ENCODE results near the gene APOOL.

The APOOL gene

DNA sequence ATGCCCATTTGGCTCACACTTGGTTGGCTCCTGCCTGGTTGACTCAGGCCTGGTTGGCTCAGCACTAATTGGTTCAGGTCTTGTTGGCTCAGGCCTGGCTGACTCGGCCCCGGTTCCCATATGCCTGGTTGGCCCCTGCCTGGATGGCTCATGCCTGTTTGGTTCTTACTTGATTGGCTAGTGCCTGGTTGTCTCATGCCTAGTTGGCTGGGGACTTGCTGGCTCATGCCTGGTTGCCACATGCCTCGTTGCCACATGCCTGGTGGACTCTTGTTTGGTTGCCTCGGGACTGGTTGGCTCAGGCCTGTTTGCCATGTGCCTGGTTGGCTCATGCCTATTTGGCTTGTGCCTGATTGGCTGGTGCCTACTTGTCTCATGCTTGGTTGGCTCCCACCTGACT is 103.7 kb downstream of the APOOL start:
- no peak overlapping the region for H3K9ac ChIP-seq (ENCODE audit: low read length)
- H3K36me3 ChIP-seq (ENCODE audit: control insufficient read depth, insufficient read depth, low read length): no peaks in the 10 kb centered on the region
- H3K4me3 ChIP-seq (ENCODE audit: low read length): no peak overlapping the region
- no peaks in the 10 kb centered on the region for H3K4me1 ChIP-seq (ENCODE audit: control insufficient read depth, insufficient read depth, low read length)
- H3K27me3 ChIP-seq (ENCODE audit: control insufficient read depth, insufficient read depth, low read length): no peaks in the 10 kb centered on the region
- H3K27ac ChIP-seq (ENCODE audit: low read depth, low read length): no peak overlapping the region

DNA sequence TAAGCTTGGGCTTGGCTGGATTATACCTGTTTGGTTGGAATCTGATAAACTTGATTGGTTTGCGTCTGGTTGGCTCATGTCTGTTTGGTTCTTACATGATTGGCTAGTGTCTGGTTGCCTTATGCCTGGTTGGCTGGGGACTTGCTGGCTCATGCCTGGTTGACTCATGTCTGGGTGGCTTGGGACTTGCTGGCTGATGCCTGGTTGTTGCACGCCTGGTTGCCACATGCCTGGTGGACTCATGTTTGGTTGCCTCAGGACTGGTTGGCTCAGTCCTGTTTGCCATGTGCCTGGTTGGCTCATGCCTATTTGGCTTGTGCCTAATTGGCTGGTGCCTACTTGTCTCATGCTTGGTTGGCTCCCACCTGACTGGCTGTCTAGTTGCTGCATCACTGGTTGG is 104.5 kb downstream of the APOOL start:
- Histone ChIP-seq H3K9ac (ENCODE audit: low read length) (no peak overlapping the region), H3K27me3 (ENCODE audit: control insufficient read depth, insufficient read depth, low read length) (no peaks in the 10 kb centered on the region), H3K27ac (ENCODE audit: low read depth, low read length) (no peak overlapping the region), H3K4me1 (ENCODE audit: control insufficient read depth, insufficient read depth, low read length) (no peaks in the 10 kb centered on the region), H3K36me3 (ENCODE audit: control insufficient read depth, insufficient read depth, low read length) (no peaks in the 10 kb centered on the region), H3K4me3 (ENCODE audit: low read length) (no peak overlapping the region)

DNA sequence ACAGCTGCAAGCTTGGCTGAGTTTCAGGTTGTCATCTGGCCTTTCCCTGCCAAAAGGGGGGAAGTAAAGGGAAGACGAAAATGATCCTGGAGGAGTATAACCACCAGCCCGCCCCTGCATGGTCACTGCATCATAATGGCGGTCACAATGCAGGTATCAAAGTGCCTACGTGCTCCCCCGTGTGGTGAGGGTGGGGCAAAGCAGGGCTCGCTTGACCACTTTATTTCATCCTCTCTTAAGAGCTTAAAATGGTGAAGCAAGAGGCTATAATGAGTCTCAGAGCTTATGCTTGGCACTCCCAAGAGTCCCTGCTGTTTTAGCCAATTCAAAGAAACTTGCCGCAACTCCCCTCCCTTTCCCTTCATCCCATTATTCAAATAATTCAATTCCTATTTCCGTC is 105.6 kb downstream of the APOOL start:
- no peaks in the 10 kb centered on the region for H3K27me3 ChIP-seq (ENCODE audit: control insufficient read depth, insufficient read depth, low read length)
- H3K9ac ChIP-seq (ENCODE audit: low read length): no peak overlapping the region
- no peaks in the 10 kb centered on the region for H3K4me1 ChIP-seq (ENCODE audit: control insufficient read depth, insufficient read depth, low read length)
- H3K36me3 ChIP-seq (ENCODE audit: control insufficient read depth, insufficient read depth, low read length): no peaks in the 10 kb centered on the region
- no peak overlapping the region for H3K27ac ChIP-seq (ENCODE audit: low read depth, low read length)
- no peak overlapping the region for H3K4me3 ChIP-seq (ENCODE audit: low read length)

DNA sequence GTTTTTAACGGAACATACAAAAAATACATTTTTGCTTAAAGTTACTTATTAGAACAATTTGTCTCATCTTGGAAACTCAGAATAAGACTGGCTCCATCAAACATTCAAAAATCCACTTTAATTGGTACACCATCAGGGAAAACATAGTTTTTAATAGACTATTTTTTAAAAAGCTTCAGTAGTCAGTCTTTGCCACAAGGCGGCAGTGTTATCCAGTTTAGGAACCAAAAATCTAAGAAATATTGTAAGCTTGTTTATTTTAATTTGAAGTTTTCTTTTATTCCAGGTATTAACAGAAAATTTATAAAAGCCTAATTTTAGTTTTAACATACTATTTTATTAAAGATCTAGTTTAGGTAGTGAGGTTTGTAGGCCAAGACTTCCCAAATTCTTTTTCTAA is 107.7 kb downstream of the APOOL start:
- Histone ChIP-seq H3K27me3 (ENCODE audit: control insufficient read depth, insufficient read depth, low read length) (no peaks in the 10 kb centered on the region), H3K4me3 (ENCODE audit: low read length) (no peak overlapping the region), H3K9ac (ENCODE audit: low read length) (no peak overlapping the region), H3K27ac (ENCODE audit: low read depth, low read length) (no peak overlapping the region), H3K36me3 (ENCODE audit: control insufficient read depth, insufficient read depth, low read length) (no peaks in the 10 kb centered on the region), H3K4me1 (ENCODE audit: control insufficient read depth, insufficient read depth, low read length) (no peaks in the 10 kb centered on the region)

DNA sequence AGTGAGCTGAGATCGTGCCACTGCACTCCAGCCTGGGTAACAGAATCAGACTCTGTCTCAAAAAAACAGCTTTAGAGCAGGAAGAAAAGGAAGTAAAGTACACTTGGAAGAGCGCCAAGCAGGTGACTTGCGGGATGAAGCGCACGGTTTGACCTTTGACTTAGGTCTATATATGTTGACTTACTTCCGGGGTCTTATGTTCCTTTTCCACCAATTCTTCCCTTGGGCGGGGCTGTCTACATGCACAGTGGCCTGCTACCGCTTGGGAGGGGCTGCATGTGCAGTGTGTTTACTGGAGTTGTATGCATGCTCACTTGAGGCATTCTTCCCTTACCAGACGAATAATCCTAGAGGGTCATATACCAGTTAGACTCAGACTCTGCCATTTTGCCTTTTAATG is 108.6 kb downstream of the APOOL start:
- H3K4me1 ChIP-seq (ENCODE audit: control insufficient read depth, insufficient read depth, low read length): no peaks in the 10 kb centered on the region
- H3K4me3 ChIP-seq (ENCODE audit: low read length): no peak overlapping the region
- H3K27me3 ChIP-seq (ENCODE audit: control insufficient read depth, insufficient read depth, low read length): no peaks in the 10 kb centered on the region
- H3K36me3 ChIP-seq (ENCODE audit: control insufficient read depth, insufficient read depth, low read length): no peaks in the 10 kb centered on the region
- H3K27ac ChIP-seq (ENCODE audit: low read depth, low read length): no peak overlapping the region
- H3K9ac ChIP-seq (ENCODE audit: low read length): no peak overlapping the region

DNA sequence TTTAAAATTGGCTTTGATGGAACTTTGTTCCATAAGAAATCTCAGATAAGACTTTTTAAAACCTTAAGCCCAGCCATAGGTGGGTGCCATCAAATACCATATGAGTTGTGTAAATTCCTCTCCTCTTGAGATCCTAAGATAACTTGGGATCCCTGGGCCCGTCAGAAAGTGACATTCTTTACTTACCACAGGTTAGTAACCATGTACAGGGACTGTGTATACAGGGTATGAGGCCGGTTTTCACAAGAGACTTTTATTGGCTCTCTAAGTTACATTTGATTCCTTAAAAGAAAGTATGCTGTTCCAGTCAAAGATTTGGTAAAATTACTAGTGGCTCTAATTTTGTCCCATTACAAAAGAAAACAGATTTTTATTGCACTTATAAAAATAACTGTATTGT is 110.1 kb downstream of the APOOL start:
- Histone ChIP-seq H3K4me3 (ENCODE audit: low read length) (no peak overlapping the region), H3K4me1 (ENCODE audit: control insufficient read depth, insufficient read depth, low read length) (no peaks in the 10 kb centered on the region), H3K9ac (ENCODE audit: low read length) (no peak overlapping the region), H3K36me3 (ENCODE audit: control insufficient read depth, insufficient read depth, low read length) (no peaks in the 10 kb centered on the region), H3K27ac (ENCODE audit: low read depth, low read length) (no peak overlapping the region), H3K27me3 (ENCODE audit: control insufficient read depth, insufficient read depth, low read length) (no peaks in the 10 kb centered on the region)

DNA sequence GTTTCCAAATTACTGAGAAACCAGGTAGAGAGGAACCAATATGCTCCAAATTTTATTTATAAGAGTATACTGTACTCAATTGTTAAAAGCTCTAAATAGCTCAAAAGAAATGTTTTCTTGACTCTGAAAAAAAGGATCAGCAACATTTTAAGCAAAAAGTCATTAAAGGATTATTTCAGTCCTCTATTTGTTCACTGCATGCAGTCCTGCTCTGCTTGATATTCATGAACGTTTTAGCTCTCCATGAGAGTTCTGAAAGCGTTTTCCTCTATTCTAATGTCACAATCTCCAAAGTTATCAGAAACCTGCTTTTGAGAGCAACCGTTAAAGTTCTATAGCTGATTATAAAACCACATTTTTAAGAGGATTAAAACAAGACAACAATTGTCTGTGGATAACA is 110.5 kb downstream of the APOOL start:
- no peaks in the 10 kb centered on the region for H3K4me1 ChIP-seq (ENCODE audit: control insufficient read depth, insufficient read depth, low read length)
- no peak overlapping the region for H3K4me3 ChIP-seq (ENCODE audit: low read length)
- no peak overlapping the region for H3K9ac ChIP-seq (ENCODE audit: low read length)
- no peak overlapping the region for H3K27ac ChIP-seq (ENCODE audit: low read depth, low read length)
- peaks cover 2% of the 10 kb centered on the region for H3K27me3 ChIP-seq (ENCODE audit: control insufficient read depth, insufficient read depth, low read length)
- H3K36me3 ChIP-seq (ENCODE audit: control insufficient read depth, insufficient read depth, low read length): no peaks in the 10 kb centered on the region

DNA sequence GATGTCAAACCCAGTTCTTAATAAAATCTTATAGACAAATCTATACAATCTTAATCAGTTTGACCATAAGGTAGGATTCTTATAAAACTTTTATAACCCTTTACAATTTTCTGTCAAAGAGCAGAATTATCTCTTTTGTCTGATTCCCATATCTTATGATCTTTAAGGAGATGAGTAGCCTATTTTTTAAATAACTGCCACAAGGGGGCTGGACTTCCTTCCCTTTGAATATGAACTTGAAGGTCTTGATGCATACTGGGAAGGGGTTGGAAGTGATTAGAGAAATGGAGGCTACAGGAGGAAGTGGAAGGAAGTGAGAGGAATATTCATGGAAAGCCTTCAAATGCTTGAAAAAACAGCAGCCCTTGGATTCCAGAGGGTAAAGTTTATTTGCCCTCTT is 111.1 kb downstream of the APOOL start:
- Histone ChIP-seq H3K27me3 (ENCODE audit: control insufficient read depth, insufficient read depth, low read length) (peaks cover 4% of the 10 kb centered on the region), H3K4me1 (ENCODE audit: control insufficient read depth, insufficient read depth, low read length) (no peaks in the 10 kb centered on the region), H3K27ac (ENCODE audit: low read depth, low read length) (no peak overlapping the region), H3K9ac (ENCODE audit: low read length) (no peak overlapping the region), H3K4me3 (ENCODE audit: low read length) (no peak overlapping the region), H3K36me3 (ENCODE audit: control insufficient read depth, insufficient read depth, low read length) (no peaks in the 10 kb centered on the region)

DNA sequence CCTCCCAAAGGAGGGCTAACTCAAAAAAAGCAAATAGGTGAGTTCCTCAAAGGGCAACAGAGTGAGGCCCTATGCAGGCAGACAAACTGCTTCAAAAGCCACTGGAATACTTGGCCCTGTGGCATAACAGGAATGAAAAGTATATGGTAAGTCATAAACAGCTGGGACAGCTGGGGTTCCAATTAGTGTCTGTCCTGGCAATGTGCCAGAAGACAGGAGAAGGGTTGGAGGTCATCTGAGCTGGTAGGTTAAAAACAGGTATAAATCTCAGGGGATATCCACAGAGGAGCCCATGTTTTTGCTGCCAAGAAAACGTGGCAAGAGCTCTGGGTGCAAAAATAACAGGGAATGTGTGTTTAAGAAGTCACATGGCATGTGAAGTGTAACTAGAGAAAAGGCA is 111.6 kb downstream of the APOOL start:
- Histone ChIP-seq H3K4me1 (ENCODE audit: control insufficient read depth, insufficient read depth, low read length) (no peaks in the 10 kb centered on the region), H3K27ac (ENCODE audit: low read depth, low read length) (no peak overlapping the region), H3K36me3 (ENCODE audit: control insufficient read depth, insufficient read depth, low read length) (no peaks in the 10 kb centered on the region), H3K27me3 (ENCODE audit: control insufficient read depth, insufficient read depth, low read length) (peaks cover 4% of the 10 kb centered on the region), H3K4me3 (ENCODE audit: low read length) (no peak overlapping the region), H3K9ac (ENCODE audit: low read length) (no peak overlapping the region)

DNA sequence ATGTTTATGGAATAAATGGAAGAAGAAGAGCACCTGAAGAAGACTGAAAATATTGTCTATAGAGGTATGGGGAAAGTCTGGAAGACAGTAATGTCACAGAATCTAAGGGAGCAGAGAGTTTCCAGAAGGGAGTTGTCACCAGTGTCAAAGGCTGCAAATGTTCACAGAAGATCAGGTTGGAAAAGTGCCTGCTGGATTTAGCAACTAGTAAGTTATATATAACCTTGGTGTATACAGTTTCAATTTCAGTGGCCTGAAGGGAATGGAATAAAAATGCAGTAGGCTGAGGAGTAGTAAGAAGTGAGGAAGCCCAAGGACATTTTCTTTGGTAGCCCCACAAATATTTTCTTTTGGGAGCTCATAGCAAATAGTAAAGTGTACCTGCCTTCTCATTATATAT is 132.7 kb downstream of the APOOL start:
- H3K36me3 ChIP-seq (ENCODE audit: control insufficient read depth, insufficient read depth, low read length): no peaks in the 10 kb centered on the region
- H3K9ac ChIP-seq (ENCODE audit: low read length): no peak overlapping the region
- H3K27ac ChIP-seq (ENCODE audit: low read depth, low read length): no peak overlapping the region
- H3K27me3 ChIP-seq (ENCODE audit: control insufficient read depth, insufficient read depth, low read length): no peaks in the 10 kb centered on the region
- H3K4me3 ChIP-seq (ENCODE audit: low read length): no peak overlapping the region
- no peaks in the 10 kb centered on the region for H3K4me1 ChIP-seq (ENCODE audit: control insufficient read depth, insufficient read depth, low read length)

DNA sequence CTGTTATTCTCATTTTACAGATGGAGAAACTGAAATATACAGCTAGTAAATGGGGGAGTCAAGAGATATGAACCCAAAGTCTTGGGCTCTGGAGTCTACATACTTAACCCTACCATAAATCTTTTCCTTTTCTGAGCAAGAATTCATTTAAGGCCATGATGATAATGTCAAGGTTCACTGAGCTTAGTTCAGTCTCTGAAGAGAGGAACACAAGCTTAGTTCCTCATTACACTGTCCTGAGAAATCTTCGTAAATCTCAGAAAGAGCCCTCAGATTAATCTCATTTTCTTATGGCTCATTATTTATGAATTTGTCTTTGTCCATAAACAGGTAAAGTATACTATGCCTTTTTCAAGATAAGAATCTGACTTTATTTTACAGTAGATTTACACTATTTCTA is 135.7 kb downstream of the APOOL start:
- Histone ChIP-seq H3K27me3 (ENCODE audit: control insufficient read depth, insufficient read depth, low read length) (no peaks in the 10 kb centered on the region), H3K4me1 (ENCODE audit: control insufficient read depth, insufficient read depth, low read length) (no peaks in the 10 kb centered on the region), H3K9ac (ENCODE audit: low read length) (no peak overlapping the region), H3K27ac (ENCODE audit: low read depth, low read length) (no peak overlapping the region), H3K36me3 (ENCODE audit: control insufficient read depth, insufficient read depth, low read length) (no peaks in the 10 kb centered on the region), H3K4me3 (ENCODE audit: low read length) (no peak overlapping the region)

DNA sequence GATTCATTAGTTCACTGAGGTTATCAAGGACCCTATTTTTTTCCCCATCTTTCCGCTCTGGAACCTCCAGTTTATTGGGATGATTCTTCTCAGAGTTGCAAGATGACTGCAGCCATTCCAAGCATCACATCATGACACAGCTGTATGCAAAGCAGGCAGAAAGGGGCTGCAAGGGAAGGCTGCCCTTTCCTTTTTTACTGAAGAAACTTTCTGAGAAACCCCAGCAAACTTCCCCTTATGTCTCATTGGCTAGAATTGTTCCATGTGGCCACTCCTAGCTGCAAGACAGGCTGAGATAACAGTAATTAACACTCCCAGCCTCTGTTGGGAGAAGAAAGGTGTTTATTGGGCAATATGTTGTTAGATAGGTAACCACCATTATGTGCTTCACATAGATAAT is 137.3 kb downstream of the APOOL start:
- H3K4me1 ChIP-seq (ENCODE audit: control insufficient read depth, insufficient read depth, low read length): no peaks in the 10 kb centered on the region
- H3K4me3 ChIP-seq (ENCODE audit: low read length): no peak overlapping the region
- H3K36me3 ChIP-seq (ENCODE audit: control insufficient read depth, insufficient read depth, low read length): no peaks in the 10 kb centered on the region
- H3K27me3 ChIP-seq (ENCODE audit: control insufficient read depth, insufficient read depth, low read length): no peaks in the 10 kb centered on the region
- H3K9ac ChIP-seq (ENCODE audit: low read length): no peak overlapping the region
- H3K27ac ChIP-seq (ENCODE audit: low read depth, low read length): no peak overlapping the region
